NCI-H345 treated with DMSO at 0.1 percent for 48 hours (cell line): Measurements from ENCODE around the gene TEX55.
"Not testable (repeated sequence)": the region's sequence is repeated elsewhere in the genome, so short reads cannot be mapped to it uniquely, and the experiment has no call there.

Experiments
- DNase-seq: peaks from one replicate; lab custom pipeline; 2025; ENCODE audit not compliant: unreplicated experiment; lab: John Stamatoyannopoulos, UW

The TEX55 gene

DNA sequence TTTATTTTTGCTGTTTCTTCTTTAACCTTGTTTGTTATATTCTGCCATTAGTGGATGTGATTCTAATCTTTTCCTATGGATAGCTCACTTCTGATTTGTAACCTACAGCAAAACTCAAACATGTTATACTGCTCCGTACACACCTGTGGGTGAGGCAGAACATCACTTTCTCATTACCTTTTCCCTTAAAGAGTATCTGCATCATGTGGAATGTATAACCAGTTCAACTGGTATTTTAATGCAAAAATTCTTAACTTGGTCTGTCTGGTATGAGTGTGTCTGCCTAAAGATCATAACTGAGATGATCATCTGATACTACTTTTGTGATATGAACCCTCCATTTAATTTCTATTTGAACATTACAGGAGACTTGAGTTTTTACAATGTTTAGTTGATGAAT, 14.4 kb downstream of the TEX55 start:
- no peak for DNase-seq

GRCh38 chr3:119160815-119161214, 14.8 kb downstream of the TEX55 start:
- DNase-seq = no peak

GRCh38 chr3:119161240-119161639, 15.3 kb downstream of the TEX55 start:
- DNase-seq = no peak

DNA sequence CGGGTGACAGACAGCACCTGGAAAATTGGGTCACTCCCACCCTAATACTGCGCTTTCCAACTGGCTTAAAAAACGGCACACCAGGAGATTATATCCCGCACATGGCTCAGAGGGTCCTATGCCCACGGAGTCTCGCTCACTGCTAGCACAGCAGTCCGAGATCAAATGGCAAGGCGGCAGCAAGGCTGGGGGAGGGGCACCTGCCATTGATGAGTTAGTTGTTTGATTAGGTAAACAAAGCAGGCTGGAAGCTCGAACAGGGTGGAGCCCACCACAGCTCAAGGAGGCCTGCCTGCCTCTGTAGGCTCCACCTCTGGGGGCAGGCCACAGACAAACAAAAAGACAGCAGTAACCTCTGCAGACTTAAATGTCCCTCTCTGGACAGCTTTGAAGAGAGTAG, 18.8 kb downstream of the TEX55 start:
- not testable (repeated sequence) for DNase-seq

DNA sequence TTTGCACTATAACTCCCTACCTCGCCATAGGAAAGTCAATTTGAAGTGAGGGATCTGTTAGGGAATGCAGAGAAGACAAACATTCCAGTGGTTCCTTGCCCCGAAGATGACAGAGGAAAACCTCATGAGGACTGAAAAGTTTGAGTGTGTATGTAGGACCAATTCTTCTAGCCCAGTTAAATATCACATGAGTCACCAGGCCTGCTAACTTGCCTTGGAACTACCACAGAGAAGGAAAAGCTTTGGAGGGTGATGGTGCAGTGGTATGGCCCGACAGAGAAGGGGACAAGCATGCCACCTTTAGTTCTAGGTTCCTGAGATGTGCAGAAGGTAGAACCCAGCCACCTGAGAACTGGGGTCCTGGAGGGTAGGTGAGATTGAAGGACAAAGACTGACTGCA, 24.9 kb downstream of the TEX55 start:
- DNase-seq = no peak

- no peak for DNase-seq
These were observed 27.4 kb downstream of the TEX55 start, which contains the start of gene UPK1B for GRCh38 chr3:119173325-119173724. TSS of gene UPK1B (plus strand) at chr3:119173598. CDS start at chr3:119186742, 13,144 bp downstream.

DNA sequence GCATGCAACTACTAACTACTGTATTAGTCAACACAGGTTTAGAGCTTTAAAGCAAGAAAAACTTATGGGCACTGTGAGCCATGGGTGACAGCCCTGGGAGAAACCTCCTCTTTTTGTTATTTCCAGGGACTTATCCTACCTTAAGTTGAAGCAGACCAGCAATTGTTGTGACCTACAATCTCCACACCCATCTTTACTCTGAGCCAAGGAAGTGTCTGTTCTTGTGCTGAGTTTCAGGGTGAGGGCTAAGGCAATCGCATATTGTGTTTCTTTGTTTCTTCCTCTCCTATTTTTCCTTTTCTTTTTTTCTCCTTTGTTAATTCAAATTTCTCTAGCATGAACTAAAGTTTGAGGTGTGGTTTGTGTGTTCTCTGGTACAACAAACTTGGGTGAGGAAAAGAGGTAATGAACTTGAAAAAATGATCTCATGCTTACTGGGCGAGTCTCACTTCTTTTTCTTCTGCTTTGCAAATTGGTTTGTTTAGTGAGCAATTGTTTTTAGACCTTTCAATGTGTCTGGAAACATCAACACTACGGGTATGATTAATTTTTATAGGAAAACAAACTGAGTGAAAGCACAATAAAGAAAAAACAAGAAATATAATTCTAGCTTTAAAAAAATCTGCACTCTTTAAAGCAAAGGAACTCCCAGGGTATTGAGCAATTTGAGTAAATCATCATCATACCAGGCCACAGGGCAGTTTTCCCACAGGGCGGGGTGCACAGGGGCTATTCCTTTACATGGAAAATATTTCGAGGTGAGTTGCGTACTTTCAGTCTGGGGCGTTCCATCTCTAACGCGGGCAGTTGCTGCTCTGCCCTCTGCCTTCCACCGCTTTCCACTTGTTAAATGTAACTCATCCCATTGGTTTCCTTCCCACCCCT, 30.1 kb downstream of the TEX55 start:
- no peak for DNase-seq

DNA sequence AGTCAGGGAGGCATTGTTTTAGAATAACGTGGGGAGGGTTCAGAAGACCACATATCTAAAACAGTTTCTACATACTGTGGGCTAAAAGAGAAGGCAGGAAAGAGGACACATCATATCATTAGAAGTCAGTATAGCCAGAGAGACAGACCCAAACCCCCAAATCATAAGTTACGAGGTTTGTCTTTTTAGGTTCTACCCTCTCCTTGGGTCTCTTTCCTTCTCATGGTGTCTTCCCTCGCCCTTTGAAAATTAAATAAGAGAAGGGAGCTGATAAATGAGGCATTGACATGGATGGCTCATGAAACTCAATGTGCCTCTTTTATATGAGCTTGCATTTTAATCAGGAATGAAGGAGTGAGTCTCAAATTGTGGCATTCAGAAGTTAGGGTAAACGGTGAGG, 30.8 kb downstream of the TEX55 start:
- no peak for DNase-seq

DNA sequence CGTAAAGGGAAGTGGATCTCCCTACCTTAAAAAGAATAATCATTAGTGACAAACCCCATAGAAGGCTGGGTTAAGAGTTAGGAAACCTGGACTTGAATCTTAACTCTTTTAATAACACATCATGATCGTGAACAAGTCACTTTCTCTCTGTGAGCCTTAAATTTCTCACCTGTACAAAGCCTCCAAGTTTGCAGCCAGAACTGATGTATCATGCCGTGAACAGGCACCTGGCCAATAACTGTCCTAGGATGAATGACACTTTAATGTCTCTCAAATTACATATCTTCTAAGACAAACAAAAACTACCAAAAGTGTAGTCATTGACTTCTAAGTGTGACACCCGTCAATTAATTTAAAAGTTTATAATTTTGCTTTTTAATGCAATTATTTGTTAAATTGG, 31.4 kb downstream of the TEX55 start:
- DNase-seq = no peak

GRCh38 chr3:119181765-119182164, 35.8 kb downstream of the TEX55 start:
- DNase-seq = no peak

DNA sequence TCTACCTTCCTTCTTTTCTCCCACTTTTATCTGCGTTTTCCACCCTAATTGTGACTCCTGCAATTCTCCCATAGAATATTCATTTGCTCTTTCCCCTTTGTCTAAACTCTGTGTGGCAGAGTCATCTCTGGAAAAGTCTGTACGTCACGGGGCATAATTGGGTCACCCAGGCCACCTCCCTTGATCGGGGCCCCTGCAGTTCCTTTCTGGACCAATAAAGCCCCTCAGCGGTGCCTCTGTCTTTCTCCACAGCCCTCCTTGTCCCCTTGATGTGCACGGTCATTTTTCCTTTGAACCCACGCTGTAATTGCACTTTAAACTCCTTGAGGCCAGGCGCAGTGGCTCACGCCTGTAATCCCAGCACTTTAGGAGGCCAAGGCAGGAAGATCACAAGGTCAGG, 38.1 kb downstream of the TEX55 start:
- no peak for DNase-seq

DNA sequence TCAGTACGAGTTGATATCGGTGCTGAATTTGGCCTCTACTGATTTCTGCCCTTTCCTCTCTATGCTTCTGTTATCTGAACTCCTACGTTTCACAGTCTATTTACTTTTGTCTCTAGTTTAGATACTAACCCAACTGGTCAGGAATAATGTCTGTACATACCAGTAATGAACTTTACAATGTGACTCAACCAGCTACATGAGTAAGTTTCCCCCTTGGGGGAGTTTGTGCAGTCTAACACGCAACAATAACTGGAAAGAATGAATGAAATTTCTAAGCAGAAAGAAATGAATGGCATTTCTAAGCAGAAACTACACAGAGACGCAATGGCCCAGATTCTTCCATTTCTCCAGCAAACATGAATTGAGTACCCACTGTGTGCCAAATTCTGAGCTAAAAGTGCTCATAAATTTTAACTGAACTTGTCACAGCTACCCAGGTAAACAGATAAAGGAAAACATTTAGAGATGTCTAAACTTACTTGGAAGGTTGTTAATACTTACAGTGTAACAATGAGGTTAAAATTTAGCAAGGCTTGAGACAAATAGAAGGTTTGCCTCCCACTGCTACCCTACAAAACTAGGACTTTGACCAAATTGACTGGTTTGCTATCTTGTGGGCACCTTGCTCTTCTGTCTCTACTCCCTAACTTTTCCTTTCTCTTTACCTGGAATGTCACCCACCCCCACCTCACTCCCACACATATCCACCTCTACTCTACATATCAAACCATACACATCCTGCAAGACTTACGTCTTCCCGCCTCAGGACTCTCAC, 39.0 kb downstream of the TEX55 start:
- no peak for DNase-seq

DNA sequence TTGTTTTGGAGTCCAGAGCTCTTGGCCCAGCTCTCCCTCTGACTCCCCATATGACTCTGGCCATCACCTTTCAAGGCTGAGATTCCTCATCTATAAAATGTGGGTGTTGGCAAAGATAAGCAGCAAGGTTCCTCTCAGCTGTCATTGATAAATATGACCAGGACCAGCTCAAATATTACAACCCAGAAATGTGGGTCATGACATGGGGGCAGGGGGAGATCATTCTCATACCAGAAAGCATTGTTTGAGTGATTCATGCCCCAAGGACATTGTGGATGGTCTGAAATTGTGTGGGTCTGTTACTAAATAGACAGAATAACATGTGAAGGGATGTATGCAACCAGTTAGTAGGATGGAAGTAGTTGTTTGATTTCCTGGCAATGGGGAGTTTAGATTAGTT, 41.3 kb downstream of the TEX55 start:
- no peak for DNase-seq

- no peak for DNase-seq
These were observed 45.8 kb downstream of the TEX55 start for GRCh38 chr3:119191800-119192199.

DNA sequence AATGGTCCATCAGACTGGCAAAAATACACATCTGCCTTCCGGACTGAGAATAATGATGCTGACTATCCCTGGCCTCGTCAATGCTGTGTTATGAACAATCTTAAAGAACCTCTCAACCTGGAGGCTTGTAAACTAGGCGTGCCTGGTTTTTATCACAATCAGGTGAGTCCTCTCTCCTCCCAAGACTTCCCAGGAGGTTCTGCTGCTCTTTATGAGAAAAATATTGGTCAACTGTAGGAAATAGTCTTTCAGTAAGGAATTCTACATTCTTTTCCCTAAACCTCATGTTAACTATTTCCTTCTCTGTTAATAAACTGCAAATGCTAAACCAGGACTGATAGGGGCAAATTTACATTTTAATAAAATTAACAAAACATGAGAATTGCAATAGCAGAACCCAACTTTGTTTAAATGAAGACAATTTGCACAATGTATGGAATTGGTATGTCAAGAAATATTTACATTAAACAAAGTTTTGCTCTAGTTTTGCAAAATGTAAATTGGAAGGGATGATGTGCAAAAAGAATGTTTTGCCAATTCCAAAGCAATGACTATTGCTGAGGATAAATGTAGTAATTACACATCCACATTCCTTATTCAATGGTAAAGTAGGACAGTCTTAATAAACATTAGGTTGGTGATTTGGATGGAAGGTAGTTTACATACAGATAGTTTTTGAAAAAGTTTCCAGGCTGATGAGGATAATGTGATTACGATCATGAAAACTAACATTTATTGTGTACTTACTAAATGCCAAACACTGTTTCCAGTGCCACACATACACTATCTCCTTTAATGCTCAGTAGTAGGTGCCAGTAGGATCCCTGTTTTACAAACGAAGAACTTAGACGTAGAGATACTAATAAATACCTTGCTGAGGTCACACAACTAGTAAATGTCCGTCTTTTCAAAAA, 48.5 kb downstream of the TEX55 start:
- DNase-seq = no peak

DNA sequence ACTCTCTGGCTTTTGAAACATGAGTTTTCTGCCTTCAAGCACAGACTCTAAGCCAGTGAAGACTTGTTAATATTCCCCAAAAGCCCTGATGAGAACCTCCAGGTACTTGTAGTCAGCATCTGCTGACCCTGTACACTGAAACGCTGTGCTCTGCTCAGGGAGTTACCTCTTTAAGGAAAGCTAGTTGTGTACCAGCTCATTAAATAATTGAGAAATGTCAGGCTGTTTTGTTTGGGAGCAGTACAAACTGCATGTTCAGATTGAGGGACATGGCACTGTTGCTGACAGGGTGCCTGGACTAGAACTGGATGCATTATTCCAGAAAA, 49.1 kb downstream of the TEX55 start:
- no peak for DNase-seq

DNA sequence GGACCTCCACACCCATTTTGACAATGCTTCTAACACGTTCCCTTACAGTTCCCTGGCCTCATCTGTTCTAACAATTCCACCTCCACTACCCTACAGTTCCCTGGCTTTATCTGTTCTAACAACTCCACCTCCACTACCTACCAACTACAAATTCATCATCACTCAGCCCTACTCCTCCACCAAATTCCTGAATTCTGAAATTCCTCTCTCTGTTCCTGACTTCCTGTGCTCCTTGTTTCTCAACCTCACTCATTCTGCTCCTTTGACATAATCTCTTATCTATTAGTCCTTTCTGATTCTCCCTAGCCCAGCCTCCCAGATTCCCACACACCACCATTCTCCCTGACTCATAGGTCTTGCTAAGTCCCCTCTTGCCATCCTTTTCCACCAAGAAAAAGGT, 49.9 kb downstream of the TEX55 start:
- DNase-seq = no peak
